Measurements from ENCODE around the gene MICAL3. TPM values are rescaled to one million over a fixed set of nuclear protein-coding genes. Genes with fewer than 3 reads are reported as not detected.

The MICAL3 gene
- polyA plus RNA-seq, 4 donors, result 3.2 to 31.4 (median 10.0) TPM

DNA sequence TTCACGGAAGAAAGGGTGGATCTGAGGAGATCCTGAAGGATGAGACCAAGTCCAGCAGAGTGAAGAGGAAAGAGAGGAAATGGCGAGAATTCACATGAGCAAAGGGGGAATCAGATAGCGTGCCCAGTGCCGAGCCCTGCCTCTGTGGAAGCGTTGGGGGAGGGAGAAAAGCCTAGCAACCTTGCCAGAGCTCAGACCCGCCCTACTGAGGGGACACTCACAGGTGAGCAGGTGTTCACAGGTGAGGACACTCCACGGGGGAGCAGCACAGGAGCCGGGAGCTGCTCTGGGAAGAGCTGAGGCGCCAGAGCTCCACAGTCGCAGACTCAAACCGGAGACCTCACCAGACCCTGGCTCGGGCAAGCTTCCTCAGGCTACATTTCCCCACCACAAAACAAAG is 56.2 kb downstream of the MICAL3 start:
- no peaks in the 10 kb centered on the region for H3K27me3 ChIP-seq (ENCODE audit: control insufficient read depth in 3 of 3, insufficient read depth in 3 of 3, low read length in 3 of 3)
- peaks cover 2 to 13% (median 5%) of the 10 kb centered on the region in 3 donors for H3K4me1 ChIP-seq (ENCODE audit: control insufficient read depth in 3 of 3, insufficient read depth in 2 of 3, low read depth in 1 of 3, low read length in 2 of 3)
- no peaks in the 10 kb centered on the region for H3K9me3 ChIP-seq (ENCODE audit: control insufficient read depth in 2 of 2, insufficient read depth in 1 of 2, low read depth in 1 of 2, low read length in 1 of 2)
- FAIRE-seq (no peak), DNase-seq (no peak)
- H3K36me3 ChIP-seq (ENCODE audit: control insufficient read depth in 3 of 3, insufficient read depth in 2 of 3, low read depth in 1 of 3, low read length in 3 of 3), result peaks cover 0 to 29% (median 0%) of the 10 kb centered on the region in 3 donors
- H3K27ac ChIP-seq (ENCODE audit: low read depth in 1 of 3, low read length in 2 of 3), result no peak overlapping the region
- WGBS, 3 donors, result 63 to 83% (median 83%) methylated on average over 12 of the region's 12 CpGs
- H3K4me3 ChIP-seq (ENCODE audit: low read depth in 1 of 3, low read length in 3 of 3), result no peak overlapping the region

GRCh38 chr22:17966403-17966717 is 58.0 kb downstream of the MICAL3 start:
- WGBS, 3 donors, result 82 to 86% (median 84%) methylated on average over 2 of the region's 2 CpGs
- peaks cover 0 to 3% (median 0%) of the 10 kb centered on the region in 3 donors for H3K4me1 ChIP-seq (ENCODE audit: control insufficient read depth in 3 of 3, insufficient read depth in 2 of 3, low read depth in 1 of 3, low read length in 2 of 3)
- FAIRE-seq (no peak), DNase-seq (no peak)
- no peak overlapping the region for H3K27ac ChIP-seq (ENCODE audit: low read depth in 1 of 3, low read length in 2 of 3)
- no peaks in the 10 kb centered on the region for H3K27me3 ChIP-seq (ENCODE audit: control insufficient read depth in 3 of 3, insufficient read depth in 3 of 3, low read length in 3 of 3)
- no peaks in the 10 kb centered on the region for H3K9me3 ChIP-seq (ENCODE audit: control insufficient read depth in 2 of 2, insufficient read depth in 1 of 2, low read depth in 1 of 2, low read length in 1 of 2)
- peaks cover 0 to 30% (median 0%) of the 10 kb centered on the region in 3 donors for H3K36me3 ChIP-seq (ENCODE audit: control insufficient read depth in 3 of 3, insufficient read depth in 2 of 3, low read depth in 1 of 3, low read length in 3 of 3)
- H3K4me3 ChIP-seq (ENCODE audit: low read depth in 1 of 3, low read length in 3 of 3), result no peak overlapping the region

GRCh38 chr22:17965538-17966402 is 58.6 kb downstream of the MICAL3 start:
- Histone ChIP-seq H3K4me3 (ENCODE audit: low read depth in 1 of 3, low read length in 3 of 3) (no peak overlapping the region), H3K27me3 (ENCODE audit: control insufficient read depth in 3 of 3, insufficient read depth in 3 of 3, low read length in 3 of 3) (no peaks in the 10 kb centered on the region), H3K4me1 (ENCODE audit: control insufficient read depth in 3 of 3, insufficient read depth in 2 of 3, low read depth in 1 of 3, low read length in 2 of 3) (peaks cover 0 to 3% (median 0%) of the 10 kb centered on the region in 3 donors), H3K27ac (ENCODE audit: low read depth in 1 of 3, low read length in 2 of 3) (no peak overlapping the region), H3K36me3 (ENCODE audit: control insufficient read depth in 3 of 3, insufficient read depth in 2 of 3, low read depth in 1 of 3, low read length in 3 of 3) (peaks cover 0 to 29% (median 0%) of the 10 kb centered on the region in 3 donors), H3K9me3 (ENCODE audit: control insufficient read depth in 2 of 2, insufficient read depth in 1 of 2, low read depth in 1 of 2, low read length in 1 of 2) (no peaks in the 10 kb centered on the region)
- FAIRE-seq (no peak), DNase-seq (no peak)
- WGBS, 3 donors, result 63 to 74% (median 65%) methylated on average over 12 of the region's 12 CpGs

DNA sequence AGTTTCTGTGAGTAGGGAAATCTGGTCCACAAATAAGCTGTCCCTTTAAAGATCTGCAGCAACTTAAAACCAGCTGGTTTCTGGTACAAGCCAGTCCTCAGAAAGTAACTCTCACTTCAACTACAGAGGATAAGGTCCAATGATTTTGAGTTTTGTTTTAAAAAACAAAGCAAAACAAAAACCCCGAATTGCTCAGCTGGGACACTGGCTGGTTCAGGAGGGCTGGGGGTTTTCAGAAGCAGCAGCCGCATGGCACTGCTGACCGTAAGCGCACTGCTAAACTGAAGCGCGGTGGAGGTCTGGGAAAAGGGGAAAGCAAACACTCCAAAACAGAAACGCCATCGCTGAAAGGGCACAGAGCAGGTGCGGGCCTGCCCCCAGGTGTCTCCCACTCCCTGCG is 59.7 kb downstream of the MICAL3 start:
- whole genome bisulfite sequencing, 3 donors, result 67 to 83% (median 81%) methylated on average over 10 of the region's 10 CpGs
- Histone ChIP-seq H3K4me3 (ENCODE audit: low read depth in 1 of 3, low read length in 3 of 3) (no peak overlapping the region), H3K27ac (ENCODE audit: low read depth in 1 of 3, low read length in 2 of 3) (no peak overlapping the region), H3K36me3 (ENCODE audit: control insufficient read depth in 3 of 3, insufficient read depth in 2 of 3, low read depth in 1 of 3, low read length in 3 of 3) (peaks cover 0 to 33% (median 0%) of the 10 kb centered on the region in 3 donors), H3K27me3 (ENCODE audit: control insufficient read depth in 3 of 3, insufficient read depth in 3 of 3, low read length in 3 of 3) (no peaks in the 10 kb centered on the region), H3K9me3 (ENCODE audit: control insufficient read depth in 2 of 2, insufficient read depth in 1 of 2, low read depth in 1 of 2, low read length in 1 of 2) (no peaks in the 10 kb centered on the region), H3K4me1 (ENCODE audit: control insufficient read depth in 3 of 3, insufficient read depth in 2 of 3, low read depth in 1 of 3, low read length in 2 of 3) (no peaks in the 10 kb centered on the region)
- FAIRE-seq (no peak), DNase-seq (no peak)

DNA sequence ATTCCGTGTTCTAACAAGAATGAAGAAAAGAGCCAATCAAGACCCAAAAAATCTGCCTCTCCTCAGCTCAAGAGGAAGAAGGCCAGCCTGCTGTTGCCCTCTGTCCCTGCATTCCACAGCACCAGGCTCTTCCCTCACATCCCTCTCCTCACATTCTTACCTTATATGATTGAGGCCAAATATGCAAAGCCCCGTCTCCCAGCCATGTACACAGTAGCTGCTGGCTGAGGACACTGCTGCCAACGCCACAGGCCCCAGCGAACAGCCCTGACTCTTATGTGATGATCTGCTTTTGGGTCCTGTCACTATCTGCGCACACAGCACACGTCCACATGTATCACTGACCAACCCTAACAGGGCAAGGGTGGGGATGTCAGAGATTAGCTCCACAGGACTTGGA is 60.2 kb downstream of the MICAL3 start:
- Histone ChIP-seq H3K27me3 (ENCODE audit: control insufficient read depth in 3 of 3, insufficient read depth in 3 of 3, low read length in 3 of 3) (no peaks in the 10 kb centered on the region), H3K36me3 (ENCODE audit: control insufficient read depth in 3 of 3, insufficient read depth in 2 of 3, low read depth in 1 of 3, low read length in 3 of 3) (peaks cover 0 to 30% (median 0%) of the 10 kb centered on the region in 3 donors), H3K4me3 (ENCODE audit: low read depth in 1 of 3, low read length in 3 of 3) (no peak overlapping the region), H3K4me1 (ENCODE audit: control insufficient read depth in 3 of 3, insufficient read depth in 2 of 3, low read depth in 1 of 3, low read length in 2 of 3) (no peaks in the 10 kb centered on the region), H3K27ac (ENCODE audit: low read depth in 1 of 3, low read length in 2 of 3) (no peak overlapping the region), H3K9me3 (ENCODE audit: control insufficient read depth in 2 of 2, insufficient read depth in 1 of 2, low read depth in 1 of 2, low read length in 1 of 2) (no peaks in the 10 kb centered on the region)
- WGBS, 3 donors, result 74 to 87% (median 80%) methylated on average over 6 of the region's 6 CpGs
- FAIRE-seq (no peak), DNase-seq (no peak)

GRCh38 chr22:17963015-17963414 is 61.3 kb downstream of the MICAL3 start:
- H3K4me1 ChIP-seq (ENCODE audit: control insufficient read depth in 3 of 3, insufficient read depth in 2 of 3, low read depth in 1 of 3, low read length in 2 of 3), result no peaks in the 10 kb centered on the region
- 89 to 92% (median 91%) methylated on average over 8 of the region's 8 CpGs for WGBS, 3 donors
- DNase-seq (no peak), FAIRE-seq (no peak)
- no peak overlapping the region for H3K27ac ChIP-seq (ENCODE audit: low read depth in 1 of 3, low read length in 2 of 3)
- peaks cover 0 to 24% (median 0%) of the 10 kb centered on the region in 3 donors for H3K36me3 ChIP-seq (ENCODE audit: control insufficient read depth in 3 of 3, insufficient read depth in 2 of 3, low read depth in 1 of 3, low read length in 3 of 3)
- H3K4me3 ChIP-seq (ENCODE audit: low read depth in 1 of 3, low read length in 3 of 3), result no peak overlapping the region
- no peaks in the 10 kb centered on the region for H3K27me3 ChIP-seq (ENCODE audit: control insufficient read depth in 3 of 3, insufficient read depth in 3 of 3, low read length in 3 of 3)
- H3K9me3 ChIP-seq (ENCODE audit: control insufficient read depth in 2 of 2, insufficient read depth in 1 of 2, low read depth in 1 of 2, low read length in 1 of 2), result no peaks in the 10 kb centered on the region

- Histone ChIP-seq H3K36me3 (ENCODE audit: control insufficient read depth in 3 of 3, insufficient read depth in 2 of 3, low read depth in 1 of 3, low read length in 3 of 3) (peaks cover 0 to 23% (median 0%) of the 10 kb centered on the region in 3 donors), H3K9me3 (ENCODE audit: control insufficient read depth in 2 of 2, insufficient read depth in 1 of 2, low read depth in 1 of 2, low read length in 1 of 2) (no peaks in the 10 kb centered on the region), H3K27me3 (ENCODE audit: control insufficient read depth in 3 of 3, insufficient read depth in 3 of 3, low read length in 3 of 3) (no peaks in the 10 kb centered on the region), H3K4me1 (ENCODE audit: control insufficient read depth in 3 of 3, insufficient read depth in 2 of 3, low read depth in 1 of 3, low read length in 2 of 3) (no peaks in the 10 kb centered on the region), H3K27ac (ENCODE audit: low read depth in 1 of 3, low read length in 2 of 3) (no peak overlapping the region), H3K4me3 (ENCODE audit: low read depth in 1 of 3, low read length in 3 of 3) (no peak overlapping the region)
- DNase-seq (no peak), FAIRE-seq (no peak)
- 95 to 97% (median 97%) methylated on average over 13 of the region's 13 CpGs for WGBS, 3 donors
Measured at GRCh38 chr22:17962168-17962567, 62.2 kb downstream of the MICAL3 start.

- no peaks in the 10 kb centered on the region for H3K4me1 ChIP-seq (ENCODE audit: control insufficient read depth in 3 of 3, insufficient read depth in 2 of 3, low read depth in 1 of 3, low read length in 2 of 3)
- no peak overlapping the region for H3K4me3 ChIP-seq (ENCODE audit: low read depth in 1 of 3, low read length in 3 of 3)
- no peaks in the 10 kb centered on the region for H3K9me3 ChIP-seq (ENCODE audit: control insufficient read depth in 2 of 2, insufficient read depth in 1 of 2, low read depth in 1 of 2, low read length in 1 of 2)
- H3K27me3 ChIP-seq (ENCODE audit: control insufficient read depth in 3 of 3, insufficient read depth in 3 of 3, low read length in 3 of 3), result no peaks in the 10 kb centered on the region
- H3K27ac ChIP-seq (ENCODE audit: low read depth in 1 of 3, low read length in 2 of 3), result no peak overlapping the region
- WGBS, 3 donors, result 18 to 94% (median 88%) methylated on average over 1 of the region's 1 CpG
- no peak for FAIRE-seq
- peaks cover 0 to 26% (median 0%) of the 10 kb centered on the region in 3 donors for H3K36me3 ChIP-seq (ENCODE audit: control insufficient read depth in 3 of 3, insufficient read depth in 2 of 3, low read depth in 1 of 3, low read length in 3 of 3)
- no peak for DNase-seq
Measured at GRCh38 chr22:17961446-17961729, 63.0 kb downstream of the MICAL3 start.
